GM18508 (cell line): Measurements from ENCODE around the gene PPP4R3B.
"Not testable (repeated sequence)": the region's sequence is repeated elsewhere in the genome, so short reads cannot be mapped to it uniquely, and the experiment has no call there.

ENCODE experiments used
- ATAC-seq: cut with Tn5 transposase; IDR thresholded peaks from one replicate; pipeline ENCODE4 v1.9.1; 2021; ENCODE audit warnings: moderate number of reproducible peaks; ENCODE audit not compliant: insufficient read depth, unreplicated experiment

PPP4R3B gene

GRCh38 chr2:55598056-55598795 lies 19.2 kb downstream of the PPP4R3B start:
- no peak for ATAC-seq

GRCh38 chr2:55596795-55597194 lies 20.6 kb downstream of the PPP4R3B start:
- ATAC-seq, result not testable (repeated sequence)

GRCh38 chr2:55595536-55595935 lies 21.9 kb downstream of the PPP4R3B start:
- ATAC-seq, result no peak

- ATAC-seq, result no peak
Measured at GRCh38 chr2:55592130-55592529, 25.3 kb downstream of the PPP4R3B start.

GRCh38 chr2:55590810-55591440 lies 26.5 kb downstream of the PPP4R3B start:
- ATAC-seq, result peak; percentile 71

GRCh38 chr2:55585451-55586080 lies 31.9 kb downstream of the PPP4R3B start:
- no peak for ATAC-seq

- no peak for ATAC-seq
Measured at GRCh38 chr2:55581874-55582547, 35.4 kb downstream of the PPP4R3B start.

- ATAC-seq, result no peak
Measured at GRCh38 chr2:55581435-55581834, 36.0 kb downstream of the PPP4R3B start.

GRCh38 chr2:55569002-55569401 lies 48.4 kb downstream of the PPP4R3B start:
- ATAC-seq, result not testable (repeated sequence)

GRCh38 chr2:55567298-55567697 lies 50.1 kb downstream of the PPP4R3B start:
- ATAC-seq, result no peak

GRCh38 chr2:55565613-55566012 lies 51.8 kb downstream of the PPP4R3B start:
- ATAC-seq, result no peak

- ATAC-seq, result no peak
Measured at GRCh38 chr2:55560855-55561254, 56.6 kb downstream of the PPP4R3B start.

GRCh38 chr2:55556809-55557208 lies 60.6 kb downstream of the PPP4R3B start:
- no peak for ATAC-seq

- ATAC-seq, result no peak
Measured at GRCh38 chr2:55555977-55556376, 61.4 kb downstream of the PPP4R3B start.

- no peak for ATAC-seq
Measured at GRCh38 chr2:55553321-55553720, 64.1 kb downstream of the PPP4R3B start.

- ATAC-seq, result no peak
Measured at GRCh38 chr2:55550368-55551102, 66.9 kb downstream of the PPP4R3B start.

- ATAC-seq, result not testable (repeated sequence)
Measured at GRCh38 chr2:55547679-55548078, 69.7 kb downstream of the PPP4R3B start.

- no peak for ATAC-seq
Measured at GRCh38 chr2:55547001-55547400, 70.4 kb downstream of the PPP4R3B start.

GRCh38 chr2:55530539-55531081 lies 86.8 kb downstream of the PPP4R3B start:
- ATAC-seq, result no peak

GRCh38 chr2:55526174-55526573 lies 91.2 kb downstream of the PPP4R3B start:
- no peak for ATAC-seq
